Measurements from ENCODE around the gene LINC01488. TPM values are rescaled to one million over a fixed set of nuclear protein-coding genes. Genes with fewer than 3 reads are reported as not detected.

LINC01488 gene
- total and polyA plus RNA-seq, 3 donors from 2014 or later = not detected

DNA sequence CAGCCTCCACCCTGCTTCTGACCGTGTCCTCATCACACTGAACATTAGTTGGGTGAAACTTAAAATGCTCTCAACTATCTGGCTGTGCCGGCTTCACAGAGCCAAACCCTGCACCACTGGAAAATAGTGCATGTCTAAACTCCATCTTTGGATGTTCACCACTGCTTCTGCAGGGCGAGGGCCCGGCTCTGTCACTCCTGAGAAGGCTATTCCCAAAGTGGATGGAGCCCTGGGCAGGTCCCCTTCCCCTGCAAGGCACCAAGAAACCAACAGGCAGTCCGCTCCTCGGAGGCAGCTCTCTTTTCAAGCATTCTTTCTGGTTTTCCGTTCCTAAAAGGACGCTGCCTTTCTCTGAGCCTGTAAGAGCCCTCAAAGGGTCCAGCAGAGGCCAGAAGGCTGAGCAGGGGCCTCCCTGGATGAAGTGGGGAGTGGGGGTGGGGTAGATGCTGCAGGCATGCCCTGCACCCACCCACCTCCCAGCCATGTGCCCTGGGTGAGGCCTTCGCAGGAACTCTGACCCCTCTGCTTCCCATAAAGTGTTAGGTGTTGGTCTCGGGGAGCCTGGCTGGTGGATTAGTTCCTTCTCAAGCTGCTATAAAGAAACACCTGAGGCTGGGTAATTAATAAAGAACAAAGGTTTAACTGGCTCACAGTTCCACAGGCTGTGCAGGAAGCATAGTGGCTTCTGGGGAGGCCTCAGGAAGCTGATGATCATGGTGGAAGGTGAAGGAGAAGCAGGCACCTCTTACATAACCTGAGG is 23.3 kb downstream of the LINC01488 start:
- 94 to 95% methylated on average over 10 of the region's 10 CpGs for WGBS, 2 donors
- no peak for TF ChIP-seq POLR2A (IDR thresholded peaks at IDR 0.05)
- no peak for TF ChIP-seq CTCF (IDR thresholded peaks at IDR 0.05)
- no peak for DNase-seq
- Histone ChIP-seq H3K9me3 (no peaks in the 10 kb centered on the region), H3K27me3 (no peaks in the 10 kb centered on the region), H3K4me3 (no peak overlapping the region), H3K4me1 (no peaks in the 10 kb centered on the region), H3K36me3 (ENCODE audit: low read depth, missing control alignments) (no peaks in the 10 kb centered on the region), H3K27ac (no peak overlapping the region)
- intact Hi-C loops (cut with DNase I; ENCODE audit: low total_unique reads) = no loop called here

- H3K4me1 ChIP-seq = no peaks in the 10 kb centered on the region
- TF ChIP-seq CTCF (IDR thresholded peaks at IDR 0.05) = no peak
- TF ChIP-seq POLR2A (IDR thresholded peaks at IDR 0.05) = no peak
- H3K27ac ChIP-seq = no peak overlapping the region
- H3K4me3 ChIP-seq = no peak overlapping the region
- WGBS, 2 donors = 69 to 75% methylated on average over 5 of the region's 5 CpGs
- no peaks in the 10 kb centered on the region for H3K27me3 ChIP-seq
- intact Hi-C loops (cut with DNase I; ENCODE audit: low total_unique reads) = no loop called here
- no peak for DNase-seq
- H3K9me3 ChIP-seq = no peaks in the 10 kb centered on the region
- no peaks in the 10 kb centered on the region for H3K36me3 ChIP-seq (ENCODE audit: low read depth, missing control alignments)
Observed at GRCh38 chr11:69508974-69509373, 27.5 kb downstream of the LINC01488 start.

DNA sequence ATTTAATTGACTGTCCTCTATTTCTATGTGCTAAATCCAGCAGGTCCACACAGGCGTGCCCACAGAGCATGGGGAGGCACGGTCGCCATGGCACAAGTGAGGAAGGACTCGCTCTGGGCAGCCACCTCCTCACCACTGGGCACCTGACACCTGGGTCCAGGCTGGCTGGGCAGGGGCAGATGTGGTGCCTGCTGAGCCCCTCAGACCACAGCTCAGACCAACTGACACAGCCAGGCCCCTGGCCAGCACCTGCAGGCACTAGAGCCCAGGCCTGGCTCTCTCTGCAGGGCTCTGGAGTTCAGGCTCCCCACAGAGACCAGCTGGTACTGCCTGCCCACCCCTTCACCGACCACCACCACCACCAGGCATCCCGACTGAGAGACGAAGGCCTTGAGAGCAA is 27.9 kb downstream of the LINC01488 start:
- no peak for DNase-seq
- intact Hi-C loops (cut with DNase I; ENCODE audit: low total_unique reads) = no loop called here
- no peak overlapping the region for H3K27ac ChIP-seq
- H3K4me3 ChIP-seq = no peak overlapping the region
- H3K4me1 ChIP-seq = no peaks in the 10 kb centered on the region
- H3K27me3 ChIP-seq = no peaks in the 10 kb centered on the region
- WGBS, 2 donors = 84 to 96% methylated on average over 7 of the region's 7 CpGs
- H3K36me3 ChIP-seq (ENCODE audit: low read depth, missing control alignments) = no peaks in the 10 kb centered on the region
- H3K9me3 ChIP-seq = no peaks in the 10 kb centered on the region
- no peak for TF ChIP-seq CTCF (IDR thresholded peaks at IDR 0.05)

- no peak for DNase-seq
- H3K36me3 ChIP-seq (ENCODE audit: low read depth, missing control alignments) = no peaks in the 10 kb centered on the region
- intact Hi-C loops (cut with DNase I; ENCODE audit: low total_unique reads) = no loop called here
- WGBS, 2 donors = 98% methylated on average over 9 to 10 of the region's 10 CpGs
- no peaks in the 10 kb centered on the region for H3K27me3 ChIP-seq
- H3K4me1 ChIP-seq = no peaks in the 10 kb centered on the region
- H3K9me3 ChIP-seq = no peaks in the 10 kb centered on the region
- H3K4me3 ChIP-seq = no peak overlapping the region
- no peak for TF ChIP-seq CTCF (IDR thresholded peaks at IDR 0.05)
- no peak for TF ChIP-seq POLR2A (IDR thresholded peaks at IDR 0.05)
- H3K27ac ChIP-seq = no peak overlapping the region
Observed at GRCh38 chr11:69509846-69510390, 28.5 kb downstream of the LINC01488 start.
